CD14-positive monocyte (primary cell): Measurements from ENCODE around the gene TAS2R3. TPM values are rescaled to one million over a fixed set of nuclear protein-coding genes. Genes with fewer than 3 reads are reported as not detected.
"Not testable (repeated sequence)": the region's sequence is repeated elsewhere in the genome, so short reads cannot be mapped to it uniquely, and the experiment has no call there.

Experiments
- DNase-seq, 3 donors: peaks; one replicate each; pipeline ENCODE4 v3.0.0-alpha.2; 2011 to 2022
- H2AFZ ChIP-seq: 2 replicates; pipeline ENCODE4 v1.6.0; 2012; ENCODE audit warnings: mild to moderate bottlenecking, low read depth, low read length, inconsistent platforms; ENCODE audit not compliant: insufficient read depth, poor library complexity, severe bottlenecking
- H3K27ac ChIP-seq, 2 donors: 1 replicate in 1 of 2; 2 replicates in 1 of 2; pipeline ENCODE4 v1.5.1; 2012 to 2013; ENCODE audit warnings: low read length in 2 of 2, control low read depth in 1 of 2, inconsistent platforms in 1 of 2, low read depth in 1 of 2, mild to moderate bottlenecking in 1 of 2
- H3K27me3 ChIP-seq, 2 donors: one replicate each; pipeline versions ENCODE4 v1.6.0 to v1.6.1; 2011 to 2013; ENCODE audit warnings: low read length in 2 of 2; ENCODE audit not compliant: control insufficient read depth in 2 of 2, insufficient read depth in 2 of 2
- H3K36me3 ChIP-seq, 2 donors: replicated peaks in 1 of 2; 1 replicate in 1 of 2; 2 replicates in 1 of 2; pipeline versions ENCODE4 v1.5.1 to v1.6.1; 2012 to 2013; ENCODE audit warnings: low read length in 2 of 2, control low read depth in 1 of 2, inconsistent platforms in 1 of 2, mild to moderate bottlenecking in 1 of 2; ENCODE audit not compliant: insufficient read depth in 2 of 2, control insufficient read depth in 1 of 2
- H3K4me1 ChIP-seq, 2 donors: 1 replicate in 1 of 2; 2 replicates in 1 of 2; pipeline versions ENCODE4 v1.5.1 to v1.6.1; 2012 to 2013; ENCODE audit warnings: low read length in 2 of 2, control low read depth in 1 of 2, inconsistent platforms in 1 of 2, mild to moderate bottlenecking in 1 of 2, moderate library complexity in 1 of 2; ENCODE audit not compliant: insufficient read depth in 2 of 2, control insufficient read depth in 1 of 2
- H3K4me2 ChIP-seq: replicated peaks from 2 replicates; pipeline ENCODE3; 2012; ENCODE audit warnings: low read length, moderate library complexity, mild to moderate bottlenecking; ENCODE audit not compliant: poor library complexity, severe bottlenecking; ENCODE audit errors: extremely low read depth
- H3K4me3 ChIP-seq, 3 experiments: fragments of 200-600 bp in 1 of 3; sonication (generic) in 1 of 3; replicated peaks in 1 of 3; 1 replicate in 2 of 3; 2 replicates in 1 of 3; pipeline ENCODE4 v1.5.1; 2011 to 2013; ENCODE audit warnings: low read length in 3 of 3, mild to moderate bottlenecking in 3 of 3, control low read depth in 2 of 3, low read depth in 2 of 3, inconsistent platforms in 1 of 3, moderate library complexity in 1 of 3
- H3K79me2 ChIP-seq: 2 replicates; pipeline ENCODE4 v1.6.0; 2012; ENCODE audit warnings: mild to moderate bottlenecking, control low read depth, inconsistent platforms, low read length, moderate library complexity; ENCODE audit not compliant: insufficient read depth
- H3K9ac ChIP-seq: 2 replicates; pipeline ENCODE4 v1.6.0; 2017; ENCODE audit warnings: low read length, mild to moderate bottlenecking; ENCODE audit not compliant: insufficient read depth, poor library complexity, severe bottlenecking
- H3K9me3 ChIP-seq, 2 donors: replicated peaks in 1 of 2; 1 replicate in 1 of 2; 2 replicates in 1 of 2; pipeline versions ENCODE4 v1.5.1 to v1.6.1; 2012 to 2013; ENCODE audit warnings: low read length in 2 of 2, control low read depth in 1 of 2; ENCODE audit not compliant: control insufficient read depth in 1 of 2, insufficient read depth in 1 of 2
- H4K20me1 ChIP-seq: 2 replicates; pipeline ENCODE4 v1.6.0; 2012; ENCODE audit warnings: mild to moderate bottlenecking, low read length, control low read depth, moderate library complexity; ENCODE audit not compliant: insufficient read depth
- H3K27ac Mint-ChIP-seq, 7 donors: one replicate each; pipeline ENCODE4 v1.8.0; 2020; ENCODE audit warnings: mild to moderate bottlenecking in 7 of 7, mixed read lengths in 7 of 7, moderate library complexity in 6 of 7, inconsistent platforms in 2 of 7
- H3K27me3 Mint-ChIP-seq, 3 donors: one replicate each; pipeline ENCODE4 v1.8.0; 2021 to 2022; ENCODE audit warnings: low read depth in 3 of 3, mild to moderate bottlenecking in 3 of 3, mixed read lengths in 3 of 3, moderate library complexity in 3 of 3, inconsistent platforms in 1 of 3
- H3K36me3 Mint-ChIP-seq, 2 donors: one replicate each; pipeline ENCODE4 v1.8.0; 2020; ENCODE audit warnings: mixed read lengths in 2 of 2, inconsistent platforms in 1 of 2, mild to moderate bottlenecking in 1 of 2
- H3K4me1 Mint-ChIP-seq: one replicate; pipeline ENCODE4 v1.8.0; 2020; ENCODE audit warnings: mild to moderate bottlenecking, mixed read lengths
- H3K4me3 Mint-ChIP-seq, 2 donors: one replicate each; pipeline ENCODE4 v1.8.0; 2020; ENCODE audit warnings: mild to moderate bottlenecking in 2 of 2, mixed read lengths in 2 of 2, moderate library complexity in 1 of 2
- H3K9me3 Mint-ChIP-seq, 7 donors: one replicate each; pipeline ENCODE4 v1.8.0; 2020 to 2022; ENCODE audit warnings: mixed read lengths in 7 of 7, mild to moderate bottlenecking in 6 of 7, moderate library complexity in 6 of 7, inconsistent platforms in 2 of 7
- WGBS: methylation state at CpG from one replicate; pipeline ENCODE4 v1.1.5; 2013; ENCODE audit warnings: missing lambda C conversion rate; ENCODE audit not compliant: insufficient coverage; 5-methylcytosine and 5-hydroxymethylcytosine counted together
- intact Hi-C, 2 donors: fragments of 100-400 bp; cut with micrococcal nuclease; formaldehyde crosslinking; loops; one replicate each; pipeline versions ENCODE4 v1.15.0 to v1.15.1; 2023
- polyA plus RNA-seq, 3 donors: library from polyadenylated mRNA; depleted of rRNA in 1 of 3; unstranded in 2 of 3; stranded (reverse) in 1 of 3; fragments of 300-500 nt in 2 of 3; fragments of >200 nt in 1 of 3; fragmentation: Illumina TruSeq in 2 of 3; gene quantifications; 1 replicate in 2 of 3; 2 replicates in 1 of 3; pipeline ENCODE4 v1.2.3, GENCODE V29; 2012 to 2021
- TF ChIP-seq, protein P1 (sequence below): fragments of 200-600 bp; IDR thresholded peaks from one replicate; pipeline ENCODE4 v1.8.0; 2022; ENCODE audit warnings: antibody characterized with exemption, mild to moderate bottlenecking

Gene TAS2R3
- polyA plus RNA-seq, 3 donors: not detected

DNA sequence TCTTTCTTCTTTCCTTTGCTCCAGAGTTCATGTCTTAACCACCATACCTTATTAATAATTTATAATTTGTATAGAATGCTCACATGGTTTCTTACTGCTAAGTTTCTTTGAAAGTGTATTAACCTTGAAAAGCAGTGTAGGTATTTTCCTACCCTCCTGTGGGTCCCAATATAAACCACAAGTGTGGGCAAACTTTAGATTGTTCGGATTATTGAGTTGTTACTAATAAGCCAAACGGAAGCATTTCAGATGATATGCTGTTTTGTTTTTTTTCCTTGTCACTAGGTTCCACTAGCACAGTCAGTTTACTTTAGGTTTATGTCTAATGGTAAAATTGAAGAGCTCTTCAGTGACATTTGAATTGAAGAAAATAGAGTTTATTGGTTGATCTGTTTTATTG lies 15.5 kb upstream of the TAS2R3 start:
- no peak overlapping the region for H3K4me3 Mint-ChIP-seq
- Histone ChIP-seq H3K4me3 (no peak overlapping the region), H3K4me1 (no peaks in the 10 kb centered on the region), H3K36me3 (peaks cover 92 to 100% of the 10 kb centered on the region in 2 donors), H3K9me3 (peaks cover 17 to 36% of the 10 kb centered on the region in 2 donors), H2AFZ (no peak overlapping the region), H3K9ac (no peak overlapping the region), H3K27me3 (no peaks in the 10 kb centered on the region), H4K20me1 (no peaks in the 10 kb centered on the region), H3K4me2 (no peak overlapping the region), H3K27ac (no peak overlapping the region), H3K79me2 (no peaks in the 10 kb centered on the region)
- peaks cover 19 to 30% (median 25%) of the 10 kb centered on the region in 7 donors for H3K9me3 Mint-ChIP-seq
- H3K27me3 Mint-ChIP-seq: no peaks in the 10 kb centered on the region
- no peak for DNase-seq
- no peak overlapping the region for H3K27ac Mint-ChIP-seq
- no peaks in the 10 kb centered on the region for H3K4me1 Mint-ChIP-seq
- TF ChIP-seq, protein P1, sequence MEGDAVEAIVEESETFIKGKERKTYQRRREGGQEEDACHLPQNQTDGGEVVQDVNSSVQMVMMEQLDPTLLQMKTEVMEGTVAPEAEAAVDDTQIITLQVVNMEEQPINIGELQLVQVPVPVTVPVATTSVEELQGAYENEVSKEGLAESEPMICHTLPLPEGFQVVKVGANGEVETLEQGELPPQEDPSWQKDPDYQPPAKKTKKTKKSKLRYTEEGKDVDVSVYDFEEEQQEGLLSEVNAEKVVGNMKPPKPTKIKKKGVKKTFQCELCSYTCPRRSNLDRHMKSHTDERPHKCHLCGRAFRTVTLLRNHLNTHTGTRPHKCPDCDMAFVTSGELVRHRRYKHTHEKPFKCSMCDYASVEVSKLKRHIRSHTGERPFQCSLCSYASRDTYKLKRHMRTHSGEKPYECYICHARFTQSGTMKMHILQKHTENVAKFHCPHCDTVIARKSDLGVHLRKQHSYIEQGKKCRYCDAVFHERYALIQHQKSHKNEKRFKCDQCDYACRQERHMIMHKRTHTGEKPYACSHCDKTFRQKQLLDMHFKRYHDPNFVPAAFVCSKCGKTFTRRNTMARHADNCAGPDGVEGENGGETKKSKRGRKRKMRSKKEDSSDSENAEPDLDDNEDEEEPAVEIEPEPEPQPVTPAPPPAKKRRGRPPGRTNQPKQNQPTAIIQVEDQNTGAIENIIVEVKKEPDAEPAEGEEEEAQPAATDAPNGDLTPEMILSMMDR: no peak
- H3K36me3 Mint-ChIP-seq: peaks cover 73 to 93% of the 10 kb centered on the region in 2 donors
- intact Hi-C loops: no loop called here
- WGBS: no CpG with 5 or more reads among the region's 2 CpGs

DNA sequence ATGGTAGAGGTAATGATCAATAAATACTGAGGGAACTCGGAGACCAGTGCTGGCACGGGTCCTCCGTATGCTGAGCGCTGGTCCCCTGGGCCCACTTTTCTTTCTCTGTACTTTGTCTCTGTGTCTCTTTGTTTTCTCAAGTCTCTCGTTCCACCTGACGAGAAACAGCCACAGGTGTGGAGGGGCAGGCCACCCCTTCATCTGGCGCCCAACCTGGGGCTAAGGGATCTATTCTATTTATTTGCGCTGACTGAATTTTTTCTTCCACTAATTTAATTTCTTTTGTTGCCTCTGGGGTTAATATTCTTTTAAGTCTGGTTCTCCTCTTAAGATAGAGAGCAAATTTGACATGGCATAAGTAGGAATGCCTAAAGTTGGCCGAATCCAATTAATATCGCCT lies 12.0 kb upstream of the TAS2R3 start:
- WGBS: no CpG with 5 or more reads among the region's 10 CpGs
- intact Hi-C loops: loop anchor here in 1 of 2 donors (5.0 kb wide), 1 partner anchor 435 kb away; no protein-coding TSS in a partner anchor
- H3K9ac ChIP-seq, DNase-seq, H3K4me2 ChIP-seq, H3K4me1 ChIP-seq, H3K4me1 Mint-ChIP-seq, H3K79me2 ChIP-seq, H3K4me3 Mint-ChIP-seq, H3K27me3 ChIP-seq, H3K27ac ChIP-seq, H4K20me1 ChIP-seq, H3K27me3 Mint-ChIP-seq, H2AFZ ChIP-seq: not testable (repeated sequence)
- Histone ChIP-seq H3K36me3 (peaks cover 66 to 93% of the 10 kb centered on the region in 2 donors), H3K4me3 (peak overlapping the region in 1 of 3 experiments; percentile 28), H3K9me3 (peaks cover 17 to 36% of the 10 kb centered on the region in 2 donors)
- Mint-ChIP-seq H3K27ac (peak overlapping the region in 1 of 7 donors; percentile 75), H3K36me3 (peaks cover 70 to 86% of the 10 kb centered on the region in 2 donors), H3K9me3 (peaks cover 19 to 30% (median 25%) of the 10 kb centered on the region in 7 donors)
